GM23338 (cell line): Measurements from ENCODE around the gene NT5DC2. TPM values are rescaled to one million over a fixed set of nuclear protein-coding genes. Genes with fewer than 3 reads are reported as not detected.
"Not testable (repeated sequence)": the region's sequence is repeated elsewhere in the genome, so short reads cannot be mapped to it uniquely, and the experiment has no call there.

Source experiments
- ATAC-seq: fragments of 200-7000 bp; cut with Tn5 transposase; 3 replicates; pipeline ENCODE4 v1.9.1; 2020
- DNase-seq: peaks from one replicate; pipeline ENCODE4 v3.0.0-alpha.2; 2015; ENCODE audit warnings: low spot score
- H2AFZ ChIP-seq: fragments of 200-600 bp; sonication (generic); 2 replicates; pipeline ENCODE4 v1.8.0; 2016; ENCODE audit warnings: antibody characterized with exemption, mild to moderate bottlenecking, moderate library complexity
- H3F3A ChIP-seq: fragments of 200-600 bp; sonication (generic); replicated peaks from 2 replicates; pipeline ENCODE4 v1.8.0; 2017; ENCODE audit warnings: antibody characterized with exemption, mixed run types, low read depth
- H3K27ac ChIP-seq: fragments of 200-600 bp; sonication (generic); 2 replicates; pipeline ENCODE4 v1.6.1; 2016; ENCODE audit warnings: low read depth
- H3K27me3 ChIP-seq: fragments of 200-600 bp; sonication (generic); 2 replicates; pipeline ENCODE4 v1.8.0; 2016; ENCODE audit warnings: mild to moderate bottlenecking, mixed run types, moderate library complexity; ENCODE audit not compliant: insufficient read depth
- H3K36me3 ChIP-seq: fragments of 200-600 bp; sonication (generic); 2 replicates; pipeline ENCODE4 v1.8.0; 2016; ENCODE audit warnings: mild to moderate bottlenecking; ENCODE audit not compliant: insufficient read depth
- H3K4me1 ChIP-seq: fragments of 200-600 bp; sonication (generic); 2 replicates; pipeline ENCODE4 v1.8.0; 2016; ENCODE audit warnings: mild to moderate bottlenecking, moderate library complexity; ENCODE audit not compliant: insufficient read depth
- H3K4me2 ChIP-seq: fragments of 200-600 bp; sonication (generic); 2 replicates; pipeline ENCODE4 v1.7.1; 2017; ENCODE audit warnings: mixed run types
- H3K4me3 ChIP-seq: fragments of 200-600 bp; sonication (generic); 2 replicates; pipeline ENCODE4 v1.6.1; 2016; ENCODE audit warnings: mixed run types
- H3K79me2 ChIP-seq: fragments of 200-600 bp; sonication (generic); replicated peaks from 2 replicates; pipeline ENCODE4 v1.8.0; 2017; ENCODE audit warnings: mild to moderate bottlenecking; ENCODE audit not compliant: insufficient read depth
- H3K9me2 ChIP-seq: fragments of 200-600 bp; sonication (generic); 2 replicates; pipeline ENCODE4 v1.8.0; 2017; ENCODE audit not compliant: insufficient read depth
- H4K20me1 ChIP-seq: fragments of 200-600 bp; sonication (generic); replicated peaks from 2 replicates; pipeline ENCODE4 v1.8.0; 2017; ENCODE audit warnings: mild to moderate bottlenecking; ENCODE audit not compliant: insufficient read depth
- H3K27ac Mint-ChIP-seq: 2 replicates; pipeline ENCODE4 v1.8.0; 2020; ENCODE audit warnings: inconsistent platforms, mild to moderate bottlenecking, moderate library complexity, mixed read lengths
- H3K27me3 Mint-ChIP-seq: 3 replicates; pipeline ENCODE4 v1.8.0; 2022; ENCODE audit warnings: low read depth, mild to moderate bottlenecking, moderate library complexity, mixed read lengths, inconsistent platforms; ENCODE audit not compliant: insufficient read depth, poor library complexity
- H3K36me3 Mint-ChIP-seq: 3 replicates; pipeline ENCODE4 v1.8.0; 2021; ENCODE audit warnings: low read depth, mild to moderate bottlenecking, inconsistent platforms, moderate library complexity, mixed read lengths
- H3K4me1 Mint-ChIP-seq: 3 replicates; pipeline ENCODE4 v1.8.0; 2020; ENCODE audit warnings: mild to moderate bottlenecking, inconsistent platforms, mixed read lengths
- H3K4me3 Mint-ChIP-seq: 3 replicates; pipeline ENCODE4 v1.8.0; 2021; ENCODE audit warnings: moderate library complexity, mild to moderate bottlenecking, inconsistent platforms, mixed read lengths
- H3K9me3 Mint-ChIP-seq: 3 replicates; pipeline ENCODE4 v1.8.0; 2020; ENCODE audit warnings: moderate library complexity, mild to moderate bottlenecking, inconsistent platforms, mixed read lengths
- CREB1 ChIP-seq: fragments of 250-450 bp; sonication (Bioruptor Pico); IDR thresholded peaks from 2 replicates; pipeline ENCODE4 v1.5.0; 2020; ENCODE audit warnings: low read depth, mild to moderate bottlenecking, moderate library complexity
- CTCF ChIP-seq, 2 experiments: fragments of 200-600 bp in 1 of 2; sonication (generic) in 1 of 2; conservative IDR thresholded peaks; 2 replicates each; pipeline versions ENCODE4 v1.5.1 to v1.6.1; 2016 to 2017; ENCODE audit warnings: antibody characterized with exemption in 2 of 2, low read depth in 2 of 2, mild to moderate bottlenecking in 2 of 2, moderate library complexity in 1 of 2
- EZH2 ChIP-seq: fragments of 200-600 bp; sonication (generic); IDR thresholded peaks from one replicate; pipeline ENCODE4 v1.8.0; 2017; ENCODE audit warnings: antibody characterized with exemption, mild to moderate bottlenecking, low read depth; ENCODE audit not compliant: unreplicated experiment
- JUNB ChIP-seq: IDR thresholded peaks from one replicate; pipeline ENCODE4 v1.6.1; 2016; ENCODE audit warnings: antibody characterized with exemption; ENCODE audit not compliant: unreplicated experiment
- REST ChIP-seq: IDR thresholded peaks from one replicate; pipeline ENCODE4 v1.6.1; 2018; ENCODE audit warnings: antibody characterized with exemption; ENCODE audit not compliant: unreplicated experiment
- STAT1 ChIP-seq: IDR thresholded peaks from one replicate; pipeline ENCODE4 v1.6.1; 2016; ENCODE audit warnings: antibody characterized with exemption; ENCODE audit not compliant: unreplicated experiment
- polyA plus RNA-seq: library from polyadenylated mRNA; unstranded; fragments of >200 nt; fragmentation: Nextera tagmentation; extraction: Ambion mirVana; gene quantifications from 2 replicates; pipeline ENCODE4 v1.2.1, GENCODE V29; 2016
- total RNA-seq: library from RNA; depleted of rRNA; stranded (reverse); fragments of >200 nt; shearing (Covaris generic); gene quantifications from 2 replicates; pipeline ENCODE4 v1.2.3, GENCODE V29; 2014

Gene NT5DC2
- total and polyA plus RNA-seq, 2 experiments from 2014 or later, result 269 to 324 TPM

GRCh38 chr3:52527039-52527731 is 6.5 kb downstream of the NT5DC2 start (continued):
- no peak for TF ChIP-seq CTCF (conservative IDR thresholded peaks at IDR 0.05; ENCODE audit: low read depth in 2 of 2)
- TF ChIP-seq EZH2, result no peak
- TF ChIP-seq REST, result no peak
- TF ChIP-seq JUNB, result no peak
- no peak for TF ChIP-seq STAT1
- no peak for TF ChIP-seq CREB1 (CRISPR knock-in tag)

- not testable (repeated sequence) for H3F3A ChIP-seq, H3K27ac ChIP-seq, DNase-seq, H3K4me1 ChIP-seq, H3K4me3 Mint-ChIP-seq, H3K9me2 ChIP-seq, H4K20me1 ChIP-seq, H3K4me1 Mint-ChIP-seq, H3K9me3 Mint-ChIP-seq, H3K27me3 ChIP-seq, H3K27ac Mint-ChIP-seq, H3K4me2 ChIP-seq, H2AFZ ChIP-seq, H3K4me3 ChIP-seq, ATAC-seq, H3K27me3 Mint-ChIP-seq
- H3K36me3 Mint-ChIP-seq, result peaks cover 53% of the 10 kb centered on the region
- Histone ChIP-seq H3K79me2 (peaks cover 18% of the 10 kb centered on the region), H3K36me3 (peaks cover 10% of the 10 kb centered on the region; the same call in 1 of the 2 replicates)
Observed at GRCh38 chr3:52526671-52527038, 7.0 kb downstream of the NT5DC2 start.
